Body of pancreas (tissue), 4 donors: ENCODE data around the gene TMEM184B.

ENCODE experiments used
- CTCF ChIP-seq, 7 experiments: fragments of 450-650 bp in 4 of 7; fragments of 200-600 bp in 3 of 7; sonication (generic) in 3 of 7; IDR thresholded peaks; one replicate each; pipeline ENCODE4 v1.5.1; 2016 to 2019; ENCODE audit warnings: antibody characterized with exemption in 7 of 7
- POLR2A ChIP-seq, 3 donors: fragments of 450-650 bp; IDR thresholded peaks; one replicate each; pipeline ENCODE4 v1.6.1; 2016; ENCODE audit warnings: antibody characterized with exemption in 3 of 3, mild to moderate bottlenecking in 2 of 3

- TF ChIP-seq CTCF (IDR thresholded peaks at IDR 0.05) (no peak), POLR2A (IDR thresholded peaks at IDR 0.05) (peak in 2 of 3 donors; percentile 46 to 56)
These were observed 53.9 kb downstream of the TMEM184B start for GRCh38 chr22:38218661-38219622.
